ENCODE results near the gene SVIL.
"Not testable (repeated sequence)": the region's sequence is repeated elsewhere in the genome, so short reads cannot be mapped to it uniquely, and the experiment has no call there.

The SVIL gene

GRCh38 chr10:29443745-29444523 is 190.8 kb downstream of the SVIL start:
- Histone ChIP-seq H3K36me3 (ENCODE audit: insufficient read depth, low read length) (no peaks in the 10 kb centered on the region), H3K4me2 (ENCODE audit: low read depth, low read length, poor library complexity, severe bottlenecking) (no peak overlapping the region), H3K9ac (ENCODE audit: low read depth, low read length, poor library complexity, severe bottlenecking) (no peak overlapping the region), H3K27me3 (ENCODE audit: insufficient read depth, low read length, poor library complexity, severe bottlenecking) (no peaks in the 10 kb centered on the region), H3K4me3 (ENCODE audit: low read length, poor library complexity, severe bottlenecking) (no peak overlapping the region), H3K4me1 (ENCODE audit: insufficient read depth, low read length, poor library complexity, severe bottlenecking) (peaks cover 3% of the 10 kb centered on the region), H3K9me3 (ENCODE audit: insufficient read depth, low read depth, low read length) (no peaks in the 10 kb centered on the region), H4K20me1 (ENCODE audit: insufficient read depth, low read length, poor library complexity, severe bottlenecking) (no peaks in the 10 kb centered on the region), H3K79me2 (ENCODE audit: insufficient read depth, low read length) (0 out of 2 replicates have a peak, but pooled peaks cover 4% of the 10 kb centered on the region), H3F3A (ENCODE audit: low read depth) (no peaks in the 10 kb centered on the region), H2AFZ (ENCODE audit: low read length) (no peak overlapping the region), H3K9me2 (replicated peaks; ENCODE audit: low read depth, low read length) (no peaks in the 10 kb centered on the region)
- TF ChIP-seq EZH2phosphoT487 (IDR thresholded peaks at IDR 0.05; ENCODE audit: borderline replicate concordance) (no peak), CTCF (conservative IDR thresholded peaks at IDR 0.05; ENCODE audit: low read length) (no peak)

GRCh38 chr10:29440981-29441380 is 193.8 kb downstream of the SVIL start:
- Histone ChIP-seq H4K20me1 (ENCODE audit: insufficient read depth, low read length, poor library complexity, severe bottlenecking) (no peaks in the 10 kb centered on the region), H2AFZ (ENCODE audit: low read length) (no peak overlapping the region), H3F3A (ENCODE audit: low read depth) (no peaks in the 10 kb centered on the region), H3K4me1 (ENCODE audit: insufficient read depth, low read length, poor library complexity, severe bottlenecking) (peaks cover 3% of the 10 kb centered on the region), H3K79me2 (ENCODE audit: insufficient read depth, low read length) (0 out of 2 replicates have a peak, but pooled peaks cover 4% of the 10 kb centered on the region), H3K9me3 (ENCODE audit: insufficient read depth, low read depth, low read length) (peaks cover 7% of the 10 kb centered on the region; the same call in 1 of the 2 replicates), H3K4me3 (ENCODE audit: low read length, poor library complexity, severe bottlenecking) (no peak overlapping the region), H3K9me2 (replicated peaks; ENCODE audit: low read depth, low read length) (no peaks in the 10 kb centered on the region), H3K27me3 (ENCODE audit: insufficient read depth, low read length, poor library complexity, severe bottlenecking) (no peaks in the 10 kb centered on the region), H3K9ac (ENCODE audit: low read depth, low read length, poor library complexity, severe bottlenecking) (no peak overlapping the region), H3K4me2 (ENCODE audit: low read depth, low read length, poor library complexity, severe bottlenecking) (no peak overlapping the region), H3K36me3 (ENCODE audit: insufficient read depth, low read length) (no peaks in the 10 kb centered on the region)
- no peak for TF ChIP-seq CTCF (conservative IDR thresholded peaks at IDR 0.05; ENCODE audit: low read length)
- no peak for TF ChIP-seq EZH2phosphoT487 (IDR thresholded peaks at IDR 0.05; ENCODE audit: borderline replicate concordance)

- not testable (repeated sequence) for H3K36me3 ChIP-seq (ENCODE audit: insufficient read depth, low read length)
Observed at GRCh38 chr10:29439005-29439404, 195.8 kb downstream of the SVIL start.

GRCh38 chr10:29438271-29438670 is 196.5 kb downstream of the SVIL start:
- Histone ChIP-seq H3K4me2 (ENCODE audit: low read depth, low read length, poor library complexity, severe bottlenecking) (no peak overlapping the region), H3K4me1 (ENCODE audit: insufficient read depth, low read length, poor library complexity, severe bottlenecking) (no peaks in the 10 kb centered on the region), H3K9me3 (ENCODE audit: insufficient read depth, low read depth, low read length) (peaks cover 7% of the 10 kb centered on the region; the same call in 1 of the 2 replicates), H3K27me3 (ENCODE audit: insufficient read depth, low read length, poor library complexity, severe bottlenecking) (no peaks in the 10 kb centered on the region), H3K36me3 (ENCODE audit: insufficient read depth, low read length) (no peaks in the 10 kb centered on the region), H3K9ac (ENCODE audit: low read depth, low read length, poor library complexity, severe bottlenecking) (no peak overlapping the region), H3F3A (ENCODE audit: low read depth) (no peaks in the 10 kb centered on the region), H3K79me2 (ENCODE audit: insufficient read depth, low read length) (0 out of 2 replicates have a peak, but pooled peaks cover 4% of the 10 kb centered on the region), H3K4me3 (ENCODE audit: low read length, poor library complexity, severe bottlenecking) (no peak overlapping the region), H4K20me1 (ENCODE audit: insufficient read depth, low read length, poor library complexity, severe bottlenecking) (no peaks in the 10 kb centered on the region), H3K9me2 (replicated peaks; ENCODE audit: low read depth, low read length) (no peaks in the 10 kb centered on the region), H2AFZ (ENCODE audit: low read length) (no peak overlapping the region)
- no peak for TF ChIP-seq CTCF (conservative IDR thresholded peaks at IDR 0.05; ENCODE audit: low read length)
- no peak for TF ChIP-seq EZH2phosphoT487 (IDR thresholded peaks at IDR 0.05; ENCODE audit: borderline replicate concordance)

More at GRCh38 chr10:29439005-29439404, 195.8 kb downstream of the SVIL start:
- not testable (repeated sequence) for H3K4me1 ChIP-seq (ENCODE audit: insufficient read depth, low read length, poor library complexity, severe bottlenecking); H4K20me1 ChIP-seq (ENCODE audit: insufficient read depth, low read length, poor library complexity, severe bottlenecking); H3K79me2 ChIP-seq (ENCODE audit: insufficient read depth, low read length); H3K9ac ChIP-seq (ENCODE audit: low read depth, low read length, poor library complexity, severe bottlenecking); H2AFZ ChIP-seq (ENCODE audit: low read length); H3K27me3 ChIP-seq (ENCODE audit: insufficient read depth, low read length, poor library complexity, severe bottlenecking); H3K4me3 ChIP-seq (ENCODE audit: low read length, poor library complexity, severe bottlenecking); H3K9me3 ChIP-seq (ENCODE audit: insufficient read depth, low read depth, low read length); H3K4me2 ChIP-seq (ENCODE audit: low read depth, low read length, poor library complexity, severe bottlenecking); H3F3A ChIP-seq (ENCODE audit: low read depth); H3K9me2 ChIP-seq (replicated peaks; ENCODE audit: low read depth, low read length)
